Mesenchymal stem cell (in vitro differentiated cells and primary cell): ENCODE data around the gene GPRIN2.
"Not testable (repeated sequence)": the region's sequence is repeated elsewhere in the genome, so short reads cannot be mapped to it uniquely, and the experiment has no call there.

Experiments
- DNase-seq: peaks from one replicate; pipeline ENCODE4 v3.0.0-alpha.2; 2013
- H2AFZ ChIP-seq: one replicate; pipeline ENCODE4 v1.6.1; 2013; ENCODE audit warnings: low read depth, mild to moderate bottlenecking, control low read depth, inconsistent platforms, low read length, moderate library complexity
- H2AK5ac ChIP-seq: 2 replicates; pipeline ENCODE4 v1.6.1; 2013; ENCODE audit warnings: low read length, moderate library complexity, mild to moderate bottlenecking, inconsistent platforms; ENCODE audit not compliant: severe bottlenecking
- H2BK120ac ChIP-seq: one replicate; pipeline ENCODE4 v1.6.1; 2013; ENCODE audit warnings: low read depth, mild to moderate bottlenecking, inconsistent platforms, low read length, moderate library complexity
- H2BK12ac ChIP-seq, 2 experiments: one replicate each; pipeline ENCODE4 v1.6.1; 2013; ENCODE audit warnings: inconsistent platforms in 2 of 2, low read length in 2 of 2, mild to moderate bottlenecking in 2 of 2, moderate library complexity in 2 of 2, control low read depth in 1 of 2
- H2BK15ac ChIP-seq: one replicate; pipeline ENCODE4 v1.6.1; 2013; ENCODE audit warnings: mild to moderate bottlenecking, low read depth, inconsistent platforms; ENCODE audit not compliant: poor library complexity, severe bottlenecking
- H2BK5ac ChIP-seq: 2 replicates; pipeline ENCODE4 v1.6.1; 2013; ENCODE audit warnings: low read depth, mild to moderate bottlenecking, low read length, control low read depth, inconsistent platforms; ENCODE audit not compliant: poor library complexity, severe bottlenecking
- H3K14ac ChIP-seq, 2 experiments: one replicate each; pipeline ENCODE4 v1.6.1; 2013; ENCODE audit warnings: inconsistent platforms in 2 of 2, low read length in 2 of 2, control low read depth in 1 of 2, mild to moderate bottlenecking in 1 of 2, moderate library complexity in 1 of 2
- H3K18ac ChIP-seq, 2 experiments: one replicate each; pipeline ENCODE4 v1.6.1; 2013; ENCODE audit warnings: inconsistent platforms in 2 of 2, low read length in 2 of 2, control low read depth in 1 of 2, low read depth in 1 of 2, mild to moderate bottlenecking in 1 of 2
- H3K23ac ChIP-seq, 2 experiments: one replicate each; pipeline ENCODE4 v1.6.1; 2013; ENCODE audit warnings: inconsistent platforms in 2 of 2, low read length in 2 of 2, mild to moderate bottlenecking in 2 of 2, moderate library complexity in 2 of 2, control low read depth in 1 of 2
- H3K27ac ChIP-seq: 2 replicates; pipeline ENCODE4 v1.5.1; 2013; ENCODE audit warnings: mild to moderate bottlenecking, moderate library complexity, low read length, control low read depth, inconsistent platforms; ENCODE audit not compliant: poor library complexity, severe bottlenecking
- H3K27me3 ChIP-seq, 2 experiments: 2 replicates each; pipeline versions ENCODE4 v1.6.1 to v1.7.0; 2013; ENCODE audit warnings: low read length in 2 of 2, mild to moderate bottlenecking in 2 of 2, moderate library complexity in 2 of 2, control low read depth in 1 of 2, inconsistent platforms in 1 of 2; ENCODE audit not compliant: control insufficient read depth in 1 of 2, insufficient read depth in 1 of 2
- H3K36me3 ChIP-seq, 2 experiments: 2 replicates each; pipeline versions ENCODE4 v1.6.1 to v1.7.0; 2013; ENCODE audit warnings: low read length in 2 of 2, control low read depth in 1 of 2, inconsistent platforms in 1 of 2, low read depth in 1 of 2, mild to moderate bottlenecking in 1 of 2; ENCODE audit not compliant: insufficient read depth in 2 of 2, control insufficient read depth in 1 of 2
- H3K4ac ChIP-seq, 2 experiments: one replicate each; pipeline ENCODE4 v1.6.1; 2013; ENCODE audit warnings: inconsistent platforms in 2 of 2, low read length in 2 of 2, mild to moderate bottlenecking in 2 of 2, moderate library complexity in 2 of 2, control low read depth in 1 of 2, low read depth in 1 of 2
- H3K4me1 ChIP-seq: 2 replicates; pipeline ENCODE4 v1.6.1; 2013; ENCODE audit warnings: low read depth, low read length, control low read depth; ENCODE audit not compliant: control insufficient read depth, insufficient read depth
- H3K4me2 ChIP-seq: 2 replicates; pipeline ENCODE4 v1.6.1; 2013; ENCODE audit warnings: low read length, mild to moderate bottlenecking, inconsistent platforms; ENCODE audit not compliant: poor library complexity, severe bottlenecking
- H3K4me3 ChIP-seq, 2 experiments: 2 replicates each; pipeline versions ENCODE4 v1.5.1 to v1.7.0; 2013; ENCODE audit warnings: low read length in 2 of 2, mild to moderate bottlenecking in 2 of 2, control low read depth in 1 of 2, low read depth in 1 of 2; ENCODE audit not compliant: insufficient read depth in 1 of 2
- H3K79me1 ChIP-seq: replicated peaks from 2 replicates; pipeline ENCODE4 v1.6.1; 2013; ENCODE audit warnings: mild to moderate bottlenecking, control low read depth, low read length, inconsistent platforms; ENCODE audit not compliant: poor library complexity, severe bottlenecking
- H3K9ac ChIP-seq: 2 replicates; pipeline ENCODE4 v1.7.0; 2013; ENCODE audit warnings: mild to moderate bottlenecking, low read length, moderate library complexity
- H3K9me3 ChIP-seq: 2 replicates; pipeline ENCODE4 v1.7.0; 2013; ENCODE audit warnings: mild to moderate bottlenecking, low read length; ENCODE audit not compliant: control insufficient read depth
- H4K8ac ChIP-seq: one replicate; pipeline ENCODE4 v1.6.1; 2013; ENCODE audit warnings: inconsistent platforms, mild to moderate bottlenecking, low read length, moderate library complexity
- H4K91ac ChIP-seq: one replicate; pipeline ENCODE4 v1.6.1; 2013; ENCODE audit warnings: mild to moderate bottlenecking, low read length, inconsistent platforms
- WGBS: methylation state at CpG from one replicate; pipeline ENCODE4 v1.1.7; 2013; ENCODE audit warnings: mixed read lengths; 5-methylcytosine and 5-hydroxymethylcytosine counted together

Gene GPRIN2

DNA sequence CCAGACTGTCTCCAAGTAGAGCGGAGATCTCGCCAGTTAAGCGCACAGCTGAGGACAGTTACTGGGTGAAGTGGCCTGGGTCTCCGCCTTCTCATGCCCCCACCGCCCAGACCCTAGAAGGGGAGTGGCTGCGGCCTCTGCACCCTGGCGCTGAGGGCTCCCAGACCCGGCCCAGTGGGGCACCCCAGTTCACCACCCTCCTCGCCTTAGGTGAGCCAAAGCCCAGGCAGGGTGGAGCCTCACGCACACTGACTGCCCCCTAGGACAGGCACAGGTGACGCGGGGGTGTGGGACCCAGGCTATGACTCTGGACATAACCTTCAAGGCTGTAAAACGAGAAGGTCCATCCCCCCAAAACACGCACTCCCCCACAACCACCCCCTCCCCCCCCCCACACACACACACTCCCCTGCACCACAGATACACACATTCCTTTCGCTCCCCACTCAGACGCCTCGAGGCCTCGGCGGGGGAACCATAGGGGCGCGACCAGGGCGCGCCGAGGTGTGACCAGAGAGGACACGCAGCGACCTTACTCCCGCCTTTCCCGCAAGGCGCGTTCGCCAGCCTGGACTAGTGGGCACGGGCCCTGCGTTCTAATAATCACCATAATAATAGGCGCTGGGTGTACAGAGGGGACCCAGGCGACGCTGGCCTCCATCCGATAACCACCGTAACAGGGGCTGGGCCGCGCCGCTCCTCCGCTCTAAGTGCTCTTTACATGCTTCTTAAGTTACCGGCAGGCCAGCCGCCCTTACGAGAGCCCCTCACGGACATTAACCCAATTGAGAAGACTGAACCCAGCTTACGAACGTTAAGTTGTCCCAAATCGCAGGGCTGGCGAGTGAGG is 21.4 kb upstream of the GPRIN2 start:
- H2AFZ ChIP-seq, H3K23ac ChIP-seq, H2BK5ac ChIP-seq: not testable (repeated sequence)

DNA sequence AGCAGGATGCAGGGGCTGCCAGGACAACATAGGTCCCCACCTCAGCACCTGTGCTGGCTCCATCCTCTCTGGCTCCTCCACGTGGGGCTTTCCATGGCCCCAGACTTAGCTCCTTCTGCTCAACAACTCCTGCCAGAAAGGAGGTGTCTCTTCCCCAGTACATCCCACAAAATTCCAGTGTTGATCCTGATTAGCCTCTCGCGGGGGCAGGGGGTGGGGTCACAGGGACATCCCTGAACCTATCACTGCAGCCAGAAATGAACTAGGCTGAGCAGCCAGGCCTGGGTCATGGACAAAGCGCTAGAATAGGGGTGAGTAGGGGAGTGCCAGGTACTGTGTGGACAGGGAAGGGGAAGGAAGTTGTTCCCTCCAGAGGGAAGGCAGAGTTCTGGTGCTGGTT is 17.4 kb upstream of the GPRIN2 start:
- not testable (repeated sequence) for H3K4ac ChIP-seq, H4K91ac ChIP-seq, H2BK15ac ChIP-seq, H2BK12ac ChIP-seq, H2BK120ac ChIP-seq, H3K27ac ChIP-seq, H3K4me1 ChIP-seq, H3K23ac ChIP-seq, H2AFZ ChIP-seq, DNase-seq, H3K18ac ChIP-seq, H3K79me1 ChIP-seq, H2AK5ac ChIP-seq, H4K8ac ChIP-seq, H2BK5ac ChIP-seq, H3K9ac ChIP-seq, H3K4me3 ChIP-seq, H3K27me3 ChIP-seq, H3K14ac ChIP-seq, H3K9me3 ChIP-seq, H3K36me3 ChIP-seq, H3K4me2 ChIP-seq
- WGBS, result 79% methylated on average over 2 of the region's 4 CpGs

More for the DNA sequence above, 21.4 kb upstream of the GPRIN2 start:
- not testable (repeated sequence) for H3K36me3 ChIP-seq, H3K14ac ChIP-seq, H3K4me3 ChIP-seq, H3K4me1 ChIP-seq, H3K27me3 ChIP-seq, H3K27ac ChIP-seq, H3K9me3 ChIP-seq, H3K4ac ChIP-seq, H2AK5ac ChIP-seq, H2BK15ac ChIP-seq, H3K79me1 ChIP-seq, H3K9ac ChIP-seq, H4K8ac ChIP-seq, DNase-seq, H2BK12ac ChIP-seq, H3K18ac ChIP-seq, H2BK120ac ChIP-seq, H3K4me2 ChIP-seq, H4K91ac ChIP-seq
- WGBS, result 31% methylated on average over 13 of the region's 50 CpGs

DNA sequence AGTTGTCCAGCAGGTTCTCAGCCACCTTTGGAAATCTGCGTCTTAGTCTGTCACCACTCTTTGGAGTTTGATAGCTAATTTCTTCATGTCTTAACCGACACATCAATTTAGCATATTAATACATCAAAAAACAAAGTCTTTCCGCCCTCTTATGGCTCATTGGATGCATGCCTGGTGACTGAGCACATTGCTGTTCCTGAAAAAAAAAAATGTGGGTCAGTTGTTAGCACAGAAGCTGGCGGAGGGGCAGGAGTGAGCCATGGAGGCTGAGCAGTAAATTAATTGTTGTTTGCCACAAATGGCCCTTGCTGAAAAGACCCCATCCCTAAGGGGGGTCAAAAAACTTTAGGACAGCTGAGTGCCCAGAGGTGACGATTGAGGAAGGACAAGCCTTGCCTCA is 16.9 kb upstream of the GPRIN2 start:
- H2BK5ac ChIP-seq, H3K14ac ChIP-seq, H4K8ac ChIP-seq, H4K91ac ChIP-seq, H3K9ac ChIP-seq, H3K79me1 ChIP-seq, H3K4me2 ChIP-seq, H2BK120ac ChIP-seq, H3K4me3 ChIP-seq, DNase-seq, H2BK15ac ChIP-seq, H3K36me3 ChIP-seq, H3K23ac ChIP-seq, H3K27ac ChIP-seq, H3K9me3 ChIP-seq, H2BK12ac ChIP-seq, H3K27me3 ChIP-seq, H3K4ac ChIP-seq, H2AK5ac ChIP-seq, H3K4me1 ChIP-seq, H2AFZ ChIP-seq, H3K18ac ChIP-seq: not testable (repeated sequence)
- 69% methylated on average over 2 of the region's 5 CpGs for WGBS

DNA sequence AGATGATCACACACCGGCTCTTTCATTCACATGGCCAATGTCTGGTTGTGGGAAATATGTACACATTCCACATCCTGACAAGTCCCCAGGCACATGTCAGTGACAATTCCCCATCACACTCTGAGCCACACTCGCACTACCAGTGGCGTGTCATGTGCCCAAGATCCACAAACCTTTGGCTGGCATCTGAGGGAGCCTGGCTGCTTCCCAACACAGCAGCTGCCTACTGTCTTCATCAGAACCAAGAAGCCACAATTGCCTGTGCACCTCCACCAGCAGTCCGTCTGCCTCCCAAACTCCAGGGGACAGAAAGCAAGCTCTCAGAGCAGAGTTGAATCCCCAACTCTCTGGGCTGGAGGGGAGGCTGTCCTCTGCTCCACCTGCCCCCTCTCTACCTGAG is 16.3 kb upstream of the GPRIN2 start:
- H3K9ac ChIP-seq, H3K18ac ChIP-seq, H2BK5ac ChIP-seq, DNase-seq, H2BK15ac ChIP-seq, H2AFZ ChIP-seq, H3K36me3 ChIP-seq, H3K23ac ChIP-seq, H2BK120ac ChIP-seq, H3K4ac ChIP-seq, H3K9me3 ChIP-seq, H3K27ac ChIP-seq, H4K8ac ChIP-seq, H3K27me3 ChIP-seq, H3K79me1 ChIP-seq, H2BK12ac ChIP-seq, H2AK5ac ChIP-seq, H4K91ac ChIP-seq, H3K14ac ChIP-seq, H3K4me1 ChIP-seq, H3K4me2 ChIP-seq, H3K4me3 ChIP-seq: not testable (repeated sequence)
- WGBS, result no CpG with 5 or more reads among the region's 4 CpGs
